HT-29 (cell line): ENCODE measurements around the gene AKAP8. TPM values are rescaled to one million over a fixed set of nuclear protein-coding genes. Genes with fewer than 3 reads are reported as not detected.

ENCODE experiments used
- small RNA-seq: library from RNA; depleted of rRNA; stranded (forward); fragments of <200 nt; gene quantifications from one replicate; pipeline ENCODE3, GENCODE V24; 2014
- total RNA-seq: library from RNA; depleted of rRNA; stranded (reverse); fragments of >200 nt; shearing (Covaris generic); gene quantifications from 2 replicates; pipeline ENCODE4 v1.2.3, GENCODE V29; 2014; rRNA removed

Gene AKAP8
- total RNA-seq, 1 experiment from 2014 or later = 41.7 TPM

Small RNA genes lying within 50 kb of the gene (small RNA-seq; reads per million reads assigned to genes)
- not detected for gene AC005776.1

Other genes with a start within 250 kb of the AKAP8 start
- gene NOTCH3, start 178.8 kb downstream of the AKAP8 start, total RNA-seq = 0.46 and 0.63 TPM in 2 replicates
- gene EPHX3, start 147.3 kb downstream of the AKAP8 start, total RNA-seq = 0.26 TPM in 1 of 2 replicates, not detected in the other
- 20.1 and 20.3 TPM in 2 replicates for gene BRD4, start 47.2 kb downstream of the AKAP8 start, total RNA-seq
- gene AKAP8L, start 39.2 kb upstream of the AKAP8 start, total RNA-seq = 66.2 and 66.3 TPM in 2 replicates
- 18.4 and 32.9 TPM in 2 replicates for gene WIZ, start 70.2 kb upstream of the AKAP8 start, total RNA-seq
- gene RASAL3, start 84.8 kb upstream of the AKAP8 start, total RNA-seq = not detected in 2 replicates
- gene PGLYRP2, start 99.7 kb upstream of the AKAP8 start, total RNA-seq = not detected in 2 replicates
- gene CYP4F22, start 128.7 kb upstream of the AKAP8 start, total RNA-seq = not detected in 2 replicates
- gene CYP4F8, start 235.4 kb upstream of the AKAP8 start, total RNA-seq = not detected in 2 replicates